Skeletal muscle tissue (tissue), 4 donors: ENCODE results near the gene CDCA4. TPM values are rescaled to one million over a fixed set of nuclear protein-coding genes. Genes with fewer than 3 reads are reported as not detected.

Experiments used
- H3K27ac ChIP-seq: one replicate; pipeline ENCODE4 v1.7.0; 2013; ENCODE audit warnings: mild to moderate bottlenecking, low read depth, low read length, inconsistent platforms
- H3K27me3 ChIP-seq, 3 donors: one replicate each; pipeline ENCODE4 v1.7.0; 2013; ENCODE audit warnings: low read length in 3 of 3; ENCODE audit not compliant: control insufficient read depth in 3 of 3, insufficient read depth in 3 of 3
- H3K36me3 ChIP-seq, 3 donors: one replicate each; pipeline ENCODE4 v1.7.0; 2013; ENCODE audit warnings: low read length in 3 of 3; ENCODE audit not compliant: control insufficient read depth in 3 of 3, insufficient read depth in 3 of 3
- H3K4me1 ChIP-seq, 3 donors: one replicate each; pipeline ENCODE4 v1.7.0; 2013; ENCODE audit warnings: low read length in 3 of 3, mild to moderate bottlenecking in 3 of 3; ENCODE audit not compliant: control insufficient read depth in 3 of 3, insufficient read depth in 3 of 3
- H3K4me3 ChIP-seq, 3 donors: one replicate each; pipeline ENCODE4 v1.7.0; 2013; ENCODE audit warnings: low read length in 3 of 3
- H3K9ac ChIP-seq, 3 donors: one replicate each; pipeline ENCODE4 v1.7.0; 2013; ENCODE audit warnings: low read length in 3 of 3, mild to moderate bottlenecking in 3 of 3, moderate library complexity in 2 of 3, low read depth in 1 of 3
- H3K9me3 ChIP-seq, 3 donors: one replicate each; pipeline ENCODE4 v1.7.0; 2013; ENCODE audit warnings: low read length in 3 of 3; ENCODE audit not compliant: control insufficient read depth in 3 of 3
- total RNA-seq: library from RNA; depleted of rRNA; stranded (reverse); fragments of >200 nt; gene quantifications from one replicate; pipeline ENCODE4 v1.2.3, GENCODE V29; 2014
- donor health status: Osteomylitis.

The CDCA4 gene
- total RNA-seq, 1 donor from 2014 or later = 15.1 TPM

- no peak overlapping the region for H3K27ac ChIP-seq
- H3K9me3 ChIP-seq = no peaks in the 10 kb centered on the region
- H3K4me1 ChIP-seq = peaks cover 0 to 6% (median 4%) of the 10 kb centered on the region in 3 donors
- H3K27me3 ChIP-seq = no peaks in the 10 kb centered on the region
- no peak overlapping the region for H3K4me3 ChIP-seq
- H3K36me3 ChIP-seq = peaks cover 7 to 9% (median 8%) of the 10 kb centered on the region in 3 donors
- H3K9ac ChIP-seq = no peak overlapping the region
These were observed 13.2 kb downstream of the CDCA4 start for GRCh38 chr14:105007593-105008264.

- peak overlapping the region in 1 of 3 donors; percentile 25 for H3K9ac ChIP-seq
- H3K4me3 ChIP-seq = no peak overlapping the region
- no peak overlapping the region for H3K27ac ChIP-seq
- H3K4me1 ChIP-seq = no peaks in the 10 kb centered on the region
- no peaks in the 10 kb centered on the region for H3K27me3 ChIP-seq
- peaks cover 7 to 9% (median 8%) of the 10 kb centered on the region in 3 donors for H3K36me3 ChIP-seq
- H3K9me3 ChIP-seq = no peaks in the 10 kb centered on the region
These were observed 13.9 kb downstream of the CDCA4 start for GRCh38 chr14:105006831-105007592.

GRCh38 chr14:105005929-105006830 lies 14.7 kb downstream of the CDCA4 start:
- no peak overlapping the region for H3K4me3 ChIP-seq
- no peaks in the 10 kb centered on the region for H3K4me1 ChIP-seq
- no peaks in the 10 kb centered on the region for H3K9me3 ChIP-seq
- no peak overlapping the region for H3K27ac ChIP-seq
- H3K27me3 ChIP-seq = no peaks in the 10 kb centered on the region
- H3K9ac ChIP-seq = no peak overlapping the region
- H3K36me3 ChIP-seq = peaks cover 4 to 9% (median 5%) of the 10 kb centered on the region in 3 donors

GRCh38 chr14:105005329-105005928 lies 15.5 kb downstream of the CDCA4 start:
- Histone ChIP-seq H3K27ac (no peak overlapping the region), H3K9ac (no peak overlapping the region), H3K9me3 (no peaks in the 10 kb centered on the region), H3K36me3 (peaks cover 0 to 6% (median 4%) of the 10 kb centered on the region in 3 donors), H3K27me3 (no peaks in the 10 kb centered on the region), H3K4me3 (no peak overlapping the region), H3K4me1 (no peaks in the 10 kb centered on the region)

GRCh38 chr14:104999361-104999760 lies 21.5 kb downstream of the CDCA4 start:
- H3K27me3 ChIP-seq = no peaks in the 10 kb centered on the region
- no peaks in the 10 kb centered on the region for H3K9me3 ChIP-seq
- H3K4me1 ChIP-seq = no peaks in the 10 kb centered on the region
- no peak overlapping the region for H3K27ac ChIP-seq
- H3K9ac ChIP-seq = no peak overlapping the region
- H3K4me3 ChIP-seq = no peak overlapping the region
- peaks cover 0 to 10% (median 2%) of the 10 kb centered on the region in 3 donors for H3K36me3 ChIP-seq

GRCh38 chr14:104998801-104999200 lies 22.1 kb downstream of the CDCA4 start:
- Histone ChIP-seq H3K36me3 (peaks cover 0 to 11% (median 4%) of the 10 kb centered on the region in 3 donors), H3K27ac (no peak overlapping the region), H3K9me3 (no peaks in the 10 kb centered on the region), H3K27me3 (no peaks in the 10 kb centered on the region), H3K4me3 (no peak overlapping the region), H3K9ac (no peak overlapping the region), H3K4me1 (no peaks in the 10 kb centered on the region)

- H3K9ac ChIP-seq = no peak overlapping the region
- H3K36me3 ChIP-seq = peaks cover 0 to 11% (median 9%) of the 10 kb centered on the region in 3 donors
- no peaks in the 10 kb centered on the region for H3K4me1 ChIP-seq
These were observed 24.4 kb downstream of the CDCA4 start for GRCh38 chr14:104996483-104996882.

GRCh38 chr14:104996032-104996431 lies 24.9 kb downstream of the CDCA4 start:
- H3K4me1 ChIP-seq = no peaks in the 10 kb centered on the region
- H3K9me3 ChIP-seq = no peaks in the 10 kb centered on the region
- H3K9ac ChIP-seq = no peak overlapping the region
- H3K27me3 ChIP-seq = no peaks in the 10 kb centered on the region
- H3K27ac ChIP-seq = no peak overlapping the region
- H3K4me3 ChIP-seq = no peak overlapping the region
- H3K36me3 ChIP-seq = peaks cover 0 to 11% (median 9%) of the 10 kb centered on the region in 3 donors

More at GRCh38 chr14:104996483-104996882, 24.4 kb downstream of the CDCA4 start:
- no peaks in the 10 kb centered on the region for H3K27me3 ChIP-seq
- H3K27ac ChIP-seq = no peak overlapping the region
- no peak overlapping the region for H3K4me3 ChIP-seq
- no peaks in the 10 kb centered on the region for H3K9me3 ChIP-seq

- H3K4me3 ChIP-seq = no peak overlapping the region
- no peaks in the 10 kb centered on the region for H3K4me1 ChIP-seq
- H3K9me3 ChIP-seq = no peaks in the 10 kb centered on the region
- H3K9ac ChIP-seq = no peak overlapping the region
- H3K36me3 ChIP-seq = peaks cover 0 to 11% (median 10%) of the 10 kb centered on the region in 3 donors
- H3K27ac ChIP-seq = no peak overlapping the region
- H3K27me3 ChIP-seq = no peaks in the 10 kb centered on the region
These were observed 25.9 kb downstream of the CDCA4 start for GRCh38 chr14:104994978-104995377.
